T-helper 2 cell treated with Interferon-gamma antibody and Interleukin-4, amounts not matched to agents 5 μg/mL and 100 μg/mL, for 36 hours (primary cell): ENCODE results near the gene RGS11.

Experiments used
- DNase-seq: peaks from one replicate; pipeline ENCODE4 v3.0.0; 2021; ENCODE audit warnings: low spot score
- H3K27ac Mint-ChIP-seq: one replicate; pipeline ENCODE4 v1.8.0; 2021; ENCODE audit warnings: mild to moderate bottlenecking, mixed read lengths
- H3K27me3 Mint-ChIP-seq: one replicate; pipeline ENCODE4 v1.8.0; 2021; ENCODE audit warnings: low read depth, mixed read lengths
- H3K36me3 Mint-ChIP-seq: one replicate; pipeline ENCODE4 v1.8.0; 2021; ENCODE audit warnings: low read depth, mixed read lengths
- H3K4me1 Mint-ChIP-seq: one replicate; pipeline ENCODE4 v1.8.0; 2021; ENCODE audit warnings: low read depth, mixed read lengths
- H3K4me3 Mint-ChIP-seq: one replicate; pipeline ENCODE4 v1.8.0; 2022; ENCODE audit warnings: mild to moderate bottlenecking, moderate library complexity, mixed read lengths
- H3K9me3 Mint-ChIP-seq: one replicate; pipeline ENCODE4 v1.8.0; 2021; ENCODE audit warnings: mixed read lengths

RGS11 gene

DNA sequence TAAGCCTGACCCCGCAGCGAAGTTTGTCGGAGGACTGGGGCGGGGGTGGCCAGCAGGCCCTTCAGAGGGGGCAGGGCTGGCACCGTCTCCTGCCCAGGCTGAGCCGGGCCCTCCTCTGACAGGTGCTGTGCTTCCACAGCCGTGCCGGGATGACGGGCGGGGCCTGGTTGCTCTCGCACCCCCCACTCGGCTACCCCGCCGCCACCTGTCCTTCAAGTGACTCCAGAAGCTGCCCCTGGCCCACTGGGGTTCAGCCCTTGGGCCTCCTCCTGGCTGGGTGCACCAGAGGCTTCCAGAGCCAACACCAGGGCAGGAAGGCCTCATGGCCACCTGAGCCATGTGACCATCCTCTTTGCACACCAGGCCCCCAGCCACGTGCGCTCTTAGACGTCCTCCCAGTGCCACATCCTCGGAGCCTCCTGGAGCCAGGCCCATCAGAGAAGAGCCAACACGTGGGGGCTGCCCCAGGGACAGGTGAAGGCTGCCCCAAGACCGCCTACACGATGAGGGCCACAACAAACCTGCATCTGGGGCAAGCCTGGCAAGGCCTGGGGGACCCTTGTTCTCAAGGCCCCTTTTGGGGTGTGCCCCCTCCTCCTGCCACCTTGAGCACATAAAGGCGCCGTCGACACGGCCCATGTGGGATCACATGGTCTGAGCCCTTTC lies 14.4 kb upstream of the RGS11 start:
- Mint-ChIP-seq H3K9me3 (no peaks in the 10 kb centered on the region), H3K36me3 (peaks cover 15% of the 10 kb centered on the region), H3K27ac (no peak overlapping the region), H3K4me1 (no peaks in the 10 kb centered on the region), H3K27me3 (no peaks in the 10 kb centered on the region), H3K4me3 (no peak overlapping the region)
- no peak for DNase-seq

GRCh38 chr16:289395-289997 lies 13.8 kb upstream of the RGS11 start:
- no peak overlapping the region for H3K4me3 Mint-ChIP-seq
- peaks cover 15% of the 10 kb centered on the region for H3K36me3 Mint-ChIP-seq
- no peak overlapping the region for H3K27ac Mint-ChIP-seq
- H3K9me3 Mint-ChIP-seq, result no peaks in the 10 kb centered on the region
- no peaks in the 10 kb centered on the region for H3K27me3 Mint-ChIP-seq
- H3K4me1 Mint-ChIP-seq, result no peaks in the 10 kb centered on the region
- DNase-seq, result no peak

DNA sequence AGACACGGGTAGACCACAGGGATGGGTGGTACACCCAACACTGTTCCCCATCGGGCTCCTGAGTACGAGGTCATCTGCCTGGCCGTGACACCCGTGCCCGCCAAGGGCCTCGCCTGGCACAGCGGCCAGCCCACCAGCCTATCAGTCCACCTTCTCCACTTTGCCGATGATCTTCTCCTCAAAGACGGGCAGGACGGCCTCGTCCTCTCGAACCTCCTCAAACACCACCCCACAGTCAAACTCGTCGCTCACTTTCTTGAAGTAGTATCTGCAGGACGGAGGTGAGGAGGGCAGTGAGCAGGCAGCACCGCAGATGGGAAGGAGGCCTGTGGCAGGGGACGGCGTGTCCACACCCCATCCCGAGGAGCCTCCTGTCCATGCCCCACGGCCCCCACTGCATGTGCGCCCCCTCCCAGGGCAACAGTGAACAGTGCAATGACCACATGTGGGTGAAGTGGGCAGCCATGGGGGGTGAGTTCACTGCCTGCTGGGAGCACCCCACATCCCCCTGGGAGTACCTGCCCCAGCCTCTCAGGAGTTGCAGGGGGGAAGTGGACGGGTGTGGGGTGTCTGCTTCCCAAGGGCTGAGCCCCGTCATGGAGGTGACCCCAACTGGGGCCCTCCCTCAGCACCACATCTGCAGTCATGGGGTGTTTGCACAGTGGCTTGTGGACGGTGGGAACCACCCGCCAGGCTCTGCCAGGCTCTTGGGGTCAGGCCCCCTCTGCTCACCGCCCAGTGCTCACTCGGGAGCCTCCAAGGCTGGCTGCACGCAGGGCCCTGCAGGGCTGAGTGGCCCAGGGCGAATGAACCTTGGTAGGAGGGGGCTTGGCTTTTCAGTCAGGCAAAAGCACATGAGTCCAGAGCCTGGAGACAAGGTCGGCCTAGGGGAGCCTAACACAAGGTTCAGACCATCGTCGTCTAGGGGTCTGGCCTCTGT lies 12.5 kb upstream of the RGS11 start:
- Mint-ChIP-seq H3K4me3 (no peak overlapping the region), H3K27me3 (no peaks in the 10 kb centered on the region), H3K4me1 (no peaks in the 10 kb centered on the region), H3K27ac (no peak overlapping the region), H3K9me3 (no peaks in the 10 kb centered on the region), H3K36me3 (peaks cover 15% of the 10 kb centered on the region)
- no peak for DNase-seq

DNA sequence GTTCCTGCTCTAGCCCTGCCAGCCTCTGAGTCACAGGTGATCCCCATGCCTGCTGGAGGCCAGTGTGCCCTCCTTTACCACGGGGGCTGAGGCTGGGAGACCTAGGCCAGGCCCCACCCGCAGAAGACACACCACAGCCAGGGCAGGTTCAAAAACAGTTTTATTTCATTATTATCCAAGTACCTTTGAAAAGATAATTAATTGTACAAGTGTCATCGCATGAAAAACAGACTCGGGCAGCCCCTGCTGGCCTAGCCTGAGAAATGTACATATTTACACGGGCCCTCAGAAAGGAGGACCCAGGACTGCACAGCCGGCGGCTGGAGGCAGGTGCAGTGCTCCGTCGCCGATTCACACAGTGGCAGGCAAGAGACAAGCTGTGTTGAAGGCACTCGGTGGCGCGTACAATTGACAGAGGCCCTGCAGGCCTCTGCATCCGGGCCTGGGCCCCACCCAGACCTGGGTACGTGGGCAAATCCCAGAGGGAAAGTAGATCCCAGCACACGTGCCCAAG lies 11.6 kb upstream of the RGS11 start:
- H3K27me3 Mint-ChIP-seq, result no peaks in the 10 kb centered on the region
- peaks cover 12% of the 10 kb centered on the region for H3K36me3 Mint-ChIP-seq
- H3K27ac Mint-ChIP-seq, result no peak overlapping the region
- DNase-seq, result no peak
- H3K4me3 Mint-ChIP-seq, result no peak overlapping the region
- no peaks in the 10 kb centered on the region for H3K9me3 Mint-ChIP-seq
- no peaks in the 10 kb centered on the region for H3K4me1 Mint-ChIP-seq

- H3K4me1 Mint-ChIP-seq, result no peaks in the 10 kb centered on the region
- H3K4me3 Mint-ChIP-seq, result no peak overlapping the region
Observed at GRCh38 chr16:286491-287297, 10.9 kb upstream of the RGS11 start.

GRCh38 chr16:285146-286055 lies 9.7 kb upstream of the RGS11 start:
- Mint-ChIP-seq H3K27me3 (peaks cover 3% of the 10 kb centered on the region), H3K4me1 (no peaks in the 10 kb centered on the region), H3K36me3 (peaks cover 7% of the 10 kb centered on the region), H3K4me3 (no peak overlapping the region), H3K27ac (no peak overlapping the region), H3K9me3 (no peaks in the 10 kb centered on the region)
- no peak for DNase-seq

More at GRCh38 chr16:286491-287297, 10.9 kb upstream of the RGS11 start:
- Mint-ChIP-seq H3K9me3 (no peaks in the 10 kb centered on the region), H3K27ac (no peak overlapping the region), H3K27me3 (no peaks in the 10 kb centered on the region), H3K36me3 (peaks cover 11% of the 10 kb centered on the region)
- no peak for DNase-seq

GRCh38 chr16:284204-285120 lies 8.7 kb upstream of the RGS11 start:
- no peaks in the 10 kb centered on the region for H3K9me3 Mint-ChIP-seq
- peaks cover 3% of the 10 kb centered on the region for H3K27me3 Mint-ChIP-seq
- no peak overlapping the region for H3K4me3 Mint-ChIP-seq
- H3K36me3 Mint-ChIP-seq, result peaks cover 7% of the 10 kb centered on the region
- no peak overlapping the region for H3K27ac Mint-ChIP-seq
- H3K4me1 Mint-ChIP-seq, result no peaks in the 10 kb centered on the region
- DNase-seq, result no peak

GRCh38 chr16:283033-283805 lies 7.5 kb upstream of the RGS11 start, which contains the start of gene PDIA2:
TSS of gene PDIA2 (plus strand) at chr16:283164. CDS start at chr16:283170, 6 bp downstream.
- DNase-seq, result no peak
- Mint-ChIP-seq H3K4me1 (peaks cover 6% of the 10 kb centered on the region), H3K36me3 (peaks cover 6% of the 10 kb centered on the region), H3K27me3 (peaks cover 7% of the 10 kb centered on the region), H3K27ac (no peak within 1 kb of the TSS), H3K4me3 (no peak within 1 kb of the TSS), H3K9me3 (no peaks in the 10 kb centered on the region)

DNA sequence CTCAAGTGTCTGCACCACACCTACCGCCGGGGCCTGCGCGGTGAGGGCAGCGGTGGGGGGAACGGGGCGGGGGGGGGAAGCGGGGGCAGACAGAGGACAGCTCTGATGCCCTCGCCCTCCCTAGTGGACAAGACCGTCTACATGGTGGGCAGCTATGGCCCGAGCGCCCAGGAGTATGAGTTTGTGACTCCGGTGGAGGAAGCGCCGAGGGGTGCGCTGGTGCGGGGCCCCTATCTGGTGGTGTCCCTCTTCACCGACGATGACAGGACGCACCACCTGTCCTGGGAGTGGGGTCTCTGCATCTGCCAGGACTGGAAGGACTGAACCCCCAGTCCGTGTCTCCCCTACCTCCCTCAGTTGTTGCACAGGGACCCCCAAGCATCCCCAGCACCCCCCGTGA lies 6.7 kb upstream of the RGS11 start:
- DNase-seq, result no peak
- Mint-ChIP-seq H3K27ac (no peak overlapping the region), H3K27me3 (peaks cover 7% of the 10 kb centered on the region), H3K36me3 (peaks cover 2% of the 10 kb centered on the region), H3K4me3 (no peak overlapping the region), H3K9me3 (no peaks in the 10 kb centered on the region), H3K4me1 (peaks cover 6% of the 10 kb centered on the region)

DNA sequence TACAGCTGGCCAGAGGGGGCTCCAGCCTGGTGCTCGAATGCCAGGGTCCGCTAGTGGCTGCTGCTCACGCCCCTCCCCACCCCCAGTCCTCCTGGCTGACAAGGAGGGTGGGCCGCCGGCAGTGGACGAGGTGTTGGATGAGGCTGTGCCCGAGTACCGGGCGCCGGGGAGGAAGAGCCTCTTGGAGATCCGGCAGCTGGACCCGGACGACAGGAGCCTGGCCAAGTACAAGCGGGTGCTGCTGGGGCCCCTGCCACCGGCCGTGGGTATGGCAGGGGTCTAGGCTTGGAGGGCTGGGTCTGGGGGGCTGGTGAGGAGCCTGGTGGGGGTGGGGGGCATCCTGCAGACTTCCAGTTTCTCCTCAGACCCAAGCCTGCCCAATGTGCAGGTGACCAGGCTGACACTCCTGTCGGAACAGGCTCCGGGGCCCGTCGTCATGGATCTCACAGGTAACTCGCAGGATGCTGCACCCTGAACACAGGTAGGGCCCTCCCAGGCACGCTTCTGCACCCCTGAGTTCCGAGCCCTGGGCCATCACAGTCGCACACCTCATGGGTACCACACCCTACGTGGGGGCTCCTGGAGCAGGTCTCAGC lies 6.0 kb upstream of the RGS11 start:
- H3K9me3 Mint-ChIP-seq, result no peaks in the 10 kb centered on the region
- no peak for DNase-seq
- no peak overlapping the region for H3K4me3 Mint-ChIP-seq
- peaks cover 6% of the 10 kb centered on the region for H3K4me1 Mint-ChIP-seq
- H3K27me3 Mint-ChIP-seq, result peaks cover 14% of the 10 kb centered on the region
- H3K27ac Mint-ChIP-seq, result no peak overlapping the region
- H3K36me3 Mint-ChIP-seq, result no peaks in the 10 kb centered on the region

- Mint-ChIP-seq H3K4me3 (no peak overlapping the region), H3K27me3 (peaks cover 20% of the 10 kb centered on the region), H3K36me3 (no peaks in the 10 kb centered on the region), H3K4me1 (peaks cover 6% of the 10 kb centered on the region), H3K9me3 (no peaks in the 10 kb centered on the region), H3K27ac (no peak overlapping the region)
- no peak for DNase-seq
Observed at GRCh38 chr16:280991-281659, 5.4 kb upstream of the RGS11 start.
